HG03196 (cell line): ENCODE results near the gene PAK1IP1.
"Not testable (repeated sequence)": the region's sequence is repeated elsewhere in the genome, so short reads cannot be mapped to it uniquely, and the experiment has no call there.

Experiments used
- ATAC-seq: cut with Tn5 transposase; IDR thresholded peaks from one replicate; pipeline ENCODE4 v1.9.1; 2021; ENCODE audit not compliant: unreplicated experiment

PAK1IP1 gene

DNA sequence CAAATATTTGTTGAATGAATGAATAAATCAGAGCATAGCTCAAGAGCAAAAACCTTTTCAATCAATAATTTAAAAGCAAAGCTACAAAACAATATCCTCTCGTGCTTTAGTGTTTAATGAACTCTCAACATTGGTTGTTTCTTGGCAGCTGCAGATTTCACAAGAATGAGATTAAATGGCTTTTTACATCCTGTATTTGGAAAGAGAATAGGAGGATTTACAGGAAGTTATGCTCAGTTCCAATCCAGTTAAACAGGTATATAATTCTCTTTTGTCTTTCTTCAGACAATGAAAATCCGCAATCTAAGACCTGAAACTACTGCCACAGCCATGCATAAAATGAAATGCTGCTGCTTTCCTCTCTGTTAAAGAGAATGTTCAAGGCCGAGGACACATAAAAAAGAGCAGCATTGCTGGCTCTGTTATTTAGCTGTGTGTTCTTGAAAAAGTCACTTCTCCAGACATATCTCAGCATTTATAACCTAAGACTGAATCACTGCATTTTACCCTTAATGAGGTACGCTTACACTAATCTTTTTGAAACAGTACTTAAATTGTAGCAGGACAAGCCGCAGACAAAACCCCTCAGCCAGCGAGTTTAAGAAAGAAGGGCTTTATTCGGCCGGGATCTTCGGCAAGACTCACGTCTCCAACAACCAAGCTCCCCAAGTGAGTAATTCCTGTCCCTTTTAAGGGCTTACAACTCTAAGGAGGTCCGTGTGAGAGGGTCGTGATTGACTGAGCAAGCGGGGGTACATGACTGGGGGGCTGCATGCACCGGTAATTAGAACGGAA is 3.9 kb upstream of the PAK1IP1 start:
- ATAC-seq: no peak

GRCh38 chr6:10692965-10693538 is 1.7 kb upstream of the PAK1IP1 start:
- ATAC-seq: no peak

- no peak for ATAC-seq
Measured at GRCh38 chr6:10695086-10695657, 400 bp downstream of the PAK1IP1 start.

GRCh38 chr6:10696655-10697054 is 1.9 kb downstream of the PAK1IP1 start:
- no peak for ATAC-seq

DNA sequence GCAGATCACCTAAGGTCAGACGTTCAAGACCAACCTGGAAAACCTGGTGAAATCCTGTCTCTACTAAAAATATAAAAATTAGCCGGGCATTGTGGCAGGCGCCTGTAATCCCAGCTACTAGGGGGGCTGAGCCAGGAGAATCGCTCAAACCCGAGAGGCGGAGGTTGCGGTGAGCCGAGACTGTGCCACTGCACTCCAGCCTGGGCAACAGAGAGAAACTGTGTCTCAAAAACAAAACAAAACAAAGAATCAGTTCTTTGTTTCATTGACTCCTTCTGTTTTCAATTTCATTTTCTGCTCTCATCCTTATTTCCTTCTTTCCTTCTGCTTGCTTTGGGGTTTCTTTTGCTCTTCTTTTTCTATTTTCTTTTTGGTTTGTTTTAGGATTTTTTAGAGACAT is 19.2 kb downstream of the PAK1IP1 start:
- no peak for ATAC-seq

DNA sequence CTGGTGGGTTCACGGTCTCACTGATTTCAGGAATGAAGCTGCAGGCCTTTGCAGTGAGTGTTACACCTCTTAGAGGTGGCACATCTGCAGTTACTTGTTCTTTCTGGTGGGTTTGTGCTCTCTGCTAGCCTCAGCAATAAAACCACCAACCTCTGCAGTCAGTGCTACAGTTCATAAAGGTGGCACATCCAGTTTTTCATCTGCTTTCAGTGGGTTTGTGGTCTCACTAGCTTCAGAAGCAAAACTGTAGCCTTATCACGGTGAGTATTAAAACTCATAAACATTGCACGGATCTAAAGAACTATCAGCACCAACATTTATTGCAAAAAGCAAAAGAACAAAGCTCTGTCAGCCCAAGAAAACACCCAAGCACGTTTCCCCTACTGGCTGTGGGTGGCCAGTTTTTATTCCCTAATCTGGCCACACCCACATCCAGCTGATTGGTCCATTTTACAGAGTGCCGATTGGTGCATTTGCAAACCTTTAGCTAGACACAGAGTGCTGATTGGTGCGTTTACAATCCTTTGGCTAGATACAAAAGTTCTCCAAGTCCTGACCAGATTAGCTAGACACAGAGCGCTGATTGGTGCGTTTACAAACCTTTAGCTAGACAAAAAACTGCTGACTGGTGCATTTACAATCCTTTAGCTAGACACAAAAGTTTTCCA is 24.7 kb downstream of the PAK1IP1 start:
- no peak for ATAC-seq

- ATAC-seq: no peak
Measured at GRCh38 chr6:10719964-10720264, 25.1 kb downstream of the PAK1IP1 start.

- ATAC-seq: no peak
Measured at GRCh38 chr6:10720265-10720959, 25.6 kb downstream of the PAK1IP1 start.

- ATAC-seq: not testable (repeated sequence)
Measured at GRCh38 chr6:10720960-10721849, 26.4 kb downstream of the PAK1IP1 start.

- ATAC-seq: no peak
Measured at GRCh38 chr6:10721850-10722569, 27.2 kb downstream of the PAK1IP1 start.

GRCh38 chr6:10722570-10722819 is 27.7 kb downstream of the PAK1IP1 start:
- ATAC-seq: no peak

GRCh38 chr6:10722820-10723566 is 28.2 kb downstream of the PAK1IP1 start, which contains the start of gene TMEM14C:
TMEM14C (plus strand) TSS chr6:10723070; CDS start chr6:10724614, 1,544 bp downstream.
- ATAC-seq: peak; percentile 97

GRCh38 chr6:10723567-10723881 is 28.8 kb downstream of the PAK1IP1 start:
- ATAC-seq: no peak

DNA sequence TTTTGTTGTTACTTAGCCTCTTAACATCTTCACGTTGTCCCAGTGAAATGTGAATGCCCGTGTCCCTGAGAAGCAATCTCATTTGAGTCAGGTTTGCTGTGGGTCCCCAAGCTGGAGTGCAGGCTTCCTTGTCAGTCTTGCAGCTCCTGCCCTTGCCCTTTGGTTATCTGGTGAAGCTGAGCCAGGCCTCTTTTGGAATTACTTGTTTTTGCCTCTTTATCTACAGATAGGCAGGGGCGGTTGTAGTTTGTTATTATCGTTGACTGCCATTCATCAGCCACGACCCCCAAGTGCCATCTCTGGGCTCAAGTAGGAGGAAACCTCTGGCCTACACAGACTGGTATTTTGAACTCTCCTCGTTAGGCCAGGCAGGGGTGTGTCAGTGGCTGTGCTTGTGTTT is 30.3 kb downstream of the PAK1IP1 start:
- ATAC-seq: no peak

DNA sequence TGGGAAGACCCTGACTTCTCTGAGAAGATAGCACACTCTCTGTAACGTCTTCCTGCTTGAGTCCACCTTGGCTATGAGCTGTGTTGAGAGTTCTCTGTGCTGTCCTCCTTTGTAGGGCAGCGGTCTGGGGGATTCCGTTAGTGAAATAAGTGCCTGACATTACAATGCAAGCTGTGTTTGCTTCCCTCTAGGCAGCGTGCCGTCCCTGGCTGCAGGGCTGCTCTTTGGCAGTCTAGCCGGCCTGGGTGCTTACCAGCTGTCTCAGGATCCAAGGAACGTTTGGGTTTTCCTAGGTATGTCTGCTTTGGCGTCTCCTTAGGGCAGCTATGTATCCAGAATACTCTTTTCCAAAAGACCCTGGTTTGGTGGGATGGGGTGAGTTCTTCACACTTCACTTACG is 30.9 kb downstream of the PAK1IP1 start:
- no peak for ATAC-seq

DNA sequence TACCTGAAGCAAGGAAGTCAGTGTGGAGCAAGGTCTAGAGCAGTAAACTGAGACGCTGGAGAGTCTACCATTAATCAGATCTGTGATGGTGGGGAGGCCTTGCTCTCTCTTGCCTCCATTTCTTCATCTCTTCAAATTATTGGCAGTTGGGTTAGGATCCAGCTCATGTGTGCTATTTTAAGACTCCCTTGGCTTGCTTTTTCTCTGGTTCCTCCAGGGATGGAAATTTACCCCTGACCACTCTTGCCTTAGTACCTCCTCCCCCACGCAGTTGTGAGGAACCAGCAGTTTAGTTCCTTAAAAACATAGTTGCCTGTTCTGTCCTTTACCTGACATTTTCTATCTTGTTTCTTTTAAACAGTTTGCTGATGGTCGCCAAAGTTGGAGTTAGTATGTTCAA is 35.5 kb downstream of the PAK1IP1 start:
- no peak for ATAC-seq

GRCh38 chr6:10733151-10733715 is 38.5 kb downstream of the PAK1IP1 start:
- no peak for ATAC-seq

DNA sequence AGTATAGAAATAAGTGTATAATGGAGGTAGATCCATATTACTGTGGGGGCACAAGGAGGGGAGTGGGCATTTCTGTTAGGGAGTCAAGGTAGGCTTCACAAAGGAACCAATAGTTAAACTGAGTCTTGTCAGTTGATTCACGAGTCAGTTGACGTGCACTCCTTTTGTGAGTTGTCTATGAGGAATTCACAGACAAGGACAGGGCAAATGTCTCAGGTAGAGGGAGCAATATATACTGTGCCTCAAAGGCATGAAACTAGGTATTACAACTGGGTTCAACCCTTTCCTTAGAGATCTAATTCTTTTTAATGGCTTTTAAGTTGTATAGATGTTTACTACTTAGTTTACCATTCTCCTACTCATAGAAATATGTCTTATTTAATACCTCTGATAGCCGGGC is 39.1 kb downstream of the PAK1IP1 start:
- ATAC-seq: no peak

- no peak for ATAC-seq
Measured at GRCh38 chr6:10736731-10737130, 42.0 kb downstream of the PAK1IP1 start.
